Epithelial cell of umbilical artery (primary cell): ENCODE measurements around the gene AMMECR1L. TPM values are rescaled to one million over a fixed set of nuclear protein-coding genes. Genes with fewer than 3 reads are reported as not detected.

ENCODE experiments used
- total RNA-seq: library from RNA; depleted of rRNA; stranded (reverse); fragments of >200 nt; gene quantifications from 2 replicates; pipeline ENCODE4 v1.2.3, GENCODE V29; 2014

Gene AMMECR1L
- total RNA-seq: 16.9 and 18.1 TPM in 2 replicates

GRCh38 chr2:127885780-127886592 is at the start of gene AMMECR1L:
AMMECR1L (minus strand) TSS chr2:127885956; CDS start chr2:127874234, 11,722 bp downstream.

Other genes starting within 250 kb of the AMMECR1L start
- 0.30 and 0.32 TPM in 2 replicates for gene GPR17, start 239.8 kb downstream of the AMMECR1L start, total RNA-seq
- gene LIMS2, start 210.4 kb downstream of the AMMECR1L start, total RNA-seq: 3.6 and 8.8 TPM in 2 replicates
- 3.0 and 5.2 TPM in 2 replicates for gene SFT2D3, start 184.5 kb downstream of the AMMECR1L start, total RNA-seq
- gene WDR33, start 74.8 kb downstream of the AMMECR1L start, total RNA-seq: 22.4 and 34.3 TPM in 2 replicates
- gene POLR2D, start 27.8 kb downstream of the AMMECR1L start, total RNA-seq: 30.2 and 34.3 TPM in 2 replicates
- gene SAP130, start 142.1 kb upstream of the AMMECR1L start, total RNA-seq: 2.6 and 7.0 TPM in 2 replicates
- 73.1 and 84.2 TPM in 2 replicates for gene UGGT1, start 205.2 kb upstream of the AMMECR1L start, total RNA-seq